Fibroblast of lung (primary cell): ENCODE data around the gene SLC39A7. TPM values are rescaled to one million over a fixed set of nuclear protein-coding genes. Genes with fewer than 3 reads are reported as not detected.

Experiments
- DNase-seq, 2 donors: peaks; one replicate each; pipeline versions ENCODE4 v3.0.0 to v3.0.0-alpha.2; 2010; ENCODE audit warnings: low read depth in 2 of 2
- H2AFZ ChIP-seq: 2 replicates; pipeline ENCODE4 v1.5.1; 2012; ENCODE audit warnings: low read length, control low read depth, inconsistent platforms
- H3K27ac ChIP-seq: 2 replicates; pipeline ENCODE4 v1.5.1; 2011; ENCODE audit warnings: low read length, control low read depth; ENCODE audit not compliant: insufficient read depth
- H3K27me3 ChIP-seq: 2 replicates; pipeline ENCODE4 v1.5.1; 2011; ENCODE audit warnings: mild to moderate bottlenecking, low read length; ENCODE audit not compliant: control insufficient read depth, insufficient read depth
- H3K36me3 ChIP-seq: 2 replicates; pipeline ENCODE4 v1.5.1; 2011; ENCODE audit warnings: low read length; ENCODE audit not compliant: control insufficient read depth, insufficient read depth
- H3K4me1 ChIP-seq: 2 replicates; pipeline ENCODE4 v1.5.1; 2011; ENCODE audit warnings: low read length; ENCODE audit not compliant: control insufficient read depth, insufficient read depth; ENCODE audit errors: extremely low read depth
- H3K4me2 ChIP-seq: 2 replicates; pipeline ENCODE4 v1.5.1; 2011; ENCODE audit warnings: low read length, control low read depth; ENCODE audit not compliant: insufficient read depth; ENCODE audit errors: extremely low read depth
- H3K4me3 ChIP-seq, 4 experiments: fragments of 200-600 bp in 1 of 4; sonication (generic) in 1 of 4; replicated peaks in 1 of 4; 2 replicates each; pipeline ENCODE4 v1.5.1; 2011 to 2016; ENCODE audit warnings: low read length in 4 of 4, low read depth in 3 of 4, mild to moderate bottlenecking in 3 of 4, control low read depth in 2 of 4, inconsistent platforms in 1 of 4, mixed read lengths in 1 of 4; ENCODE audit not compliant: insufficient read depth in 1 of 4; ENCODE audit errors: control extremely low read depth in 1 of 4
- H3K79me2 ChIP-seq: 2 replicates; pipeline ENCODE4 v1.5.1; 2012; ENCODE audit warnings: mild to moderate bottlenecking, low read length, inconsistent platforms; ENCODE audit not compliant: control insufficient read depth, insufficient read depth
- H3K9ac ChIP-seq: 2 replicates; pipeline ENCODE4 v1.5.1; 2011; ENCODE audit warnings: mild to moderate bottlenecking, low read length, control low read depth; ENCODE audit not compliant: insufficient read depth
- H3K9me3 ChIP-seq: 2 replicates; pipeline ENCODE4 v1.5.1; 2012; ENCODE audit warnings: low read depth, low read length; ENCODE audit not compliant: control insufficient read depth, insufficient read depth
- H4K20me1 ChIP-seq: 2 replicates; pipeline ENCODE4 v1.5.1; 2011; ENCODE audit warnings: low read length; ENCODE audit not compliant: control insufficient read depth, insufficient read depth; ENCODE audit errors: extremely low read depth
- EZH2 ChIP-seq: IDR thresholded peaks from 2 replicates; pipeline ENCODE4 v1.5.1; 2012; ENCODE audit warnings: low read length, control low read depth, mild to moderate bottlenecking; ENCODE audit errors: missing control alignments
- polyA plus RNA-seq, 2 donors: library from polyadenylated mRNA; depleted of rRNA in 1 of 2; stranded (reverse) in 1 of 2; unstranded in 1 of 2; fragments of >200 nt; gene quantifications; 2 replicates each; pipeline ENCODE4 v1.2.1, GENCODE V29; 2011 to 2012; ENCODE audit warnings: missing spikeins in 1 of 2
- total RNA-seq: library from RNA; depleted of rRNA; stranded (reverse); fragments of >200 nt; gene quantifications from 2 replicates; pipeline ENCODE4 v1.2.1, GENCODE V29; 2014
- TF ChIP-seq, protein P1 (sequence below), 2 donors: IDR thresholded peaks in 1 of 2; conservative IDR thresholded peaks in 1 of 2; 1 replicate in 1 of 2; 2 replicates in 1 of 2; pipeline ENCODE4 v1.5.1; 2011 to 2012; ENCODE audit warnings: low read length in 2 of 2, control low read depth in 1 of 2, inconsistent platforms in 1 of 2, low read depth in 1 of 2, mild to moderate bottlenecking in 1 of 2

Gene SLC39A7
- total and polyA plus RNA-seq, 2 donors (not counting 1 experiment from before 2014, with no cell fraction given), result 112 to 160 TPM

DNA sequence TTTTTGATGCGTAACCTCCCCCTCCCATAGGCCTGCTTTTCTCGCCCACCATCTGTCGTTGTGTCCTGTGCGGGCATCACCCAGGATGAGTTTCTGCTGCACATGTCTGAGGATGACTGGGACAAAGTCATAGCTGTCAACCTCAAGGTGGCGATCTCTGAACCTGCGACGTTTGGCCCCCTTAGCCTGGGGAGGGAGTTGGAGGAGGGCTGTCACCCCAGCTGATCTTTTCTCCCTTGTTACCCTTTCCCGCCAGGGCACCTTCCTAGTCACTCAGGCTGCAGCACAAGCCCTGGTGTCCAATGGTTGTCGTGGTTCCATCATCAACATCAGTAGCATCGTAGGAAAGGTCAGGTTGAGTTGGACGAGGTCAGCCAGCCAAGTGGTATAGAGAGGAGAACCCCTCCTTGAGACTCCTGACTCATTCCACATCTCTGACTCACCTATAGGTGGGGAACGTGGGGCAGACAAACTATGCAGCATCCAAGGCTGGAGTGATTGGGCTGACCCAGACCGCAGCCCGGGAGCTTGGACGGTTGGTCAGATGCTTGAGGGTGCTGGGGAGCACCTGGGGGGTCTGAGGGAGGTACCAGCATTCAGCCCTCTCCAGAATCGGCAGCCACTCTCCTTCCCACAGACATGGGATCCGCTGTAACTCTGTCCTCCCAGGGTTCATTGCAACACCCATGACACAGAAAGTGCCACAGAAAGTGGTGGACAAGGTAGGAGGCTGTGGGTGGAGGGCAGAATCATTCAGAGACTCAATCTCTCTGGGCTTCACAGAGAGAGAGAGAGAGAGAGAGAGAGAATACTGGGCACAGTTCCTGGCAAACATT is 4.7 kb downstream of the SLC39A7 start:
- no peak overlapping the region for H2AFZ ChIP-seq
- peaks cover 43% of the 10 kb centered on the region for H3K4me1 ChIP-seq
- H3K27me3 ChIP-seq, result no peaks in the 10 kb centered on the region
- no peaks in the 10 kb centered on the region for H4K20me1 ChIP-seq
- peak overlapping the region; percentile 99 for H3K4me2 ChIP-seq
- H3K79me2 ChIP-seq, result peaks cover 31% of the 10 kb centered on the region
- H3K4me3 ChIP-seq, result peak overlapping the region; percentile 61 to 73 (median 64)
- TF ChIP-seq, protein P1, sequence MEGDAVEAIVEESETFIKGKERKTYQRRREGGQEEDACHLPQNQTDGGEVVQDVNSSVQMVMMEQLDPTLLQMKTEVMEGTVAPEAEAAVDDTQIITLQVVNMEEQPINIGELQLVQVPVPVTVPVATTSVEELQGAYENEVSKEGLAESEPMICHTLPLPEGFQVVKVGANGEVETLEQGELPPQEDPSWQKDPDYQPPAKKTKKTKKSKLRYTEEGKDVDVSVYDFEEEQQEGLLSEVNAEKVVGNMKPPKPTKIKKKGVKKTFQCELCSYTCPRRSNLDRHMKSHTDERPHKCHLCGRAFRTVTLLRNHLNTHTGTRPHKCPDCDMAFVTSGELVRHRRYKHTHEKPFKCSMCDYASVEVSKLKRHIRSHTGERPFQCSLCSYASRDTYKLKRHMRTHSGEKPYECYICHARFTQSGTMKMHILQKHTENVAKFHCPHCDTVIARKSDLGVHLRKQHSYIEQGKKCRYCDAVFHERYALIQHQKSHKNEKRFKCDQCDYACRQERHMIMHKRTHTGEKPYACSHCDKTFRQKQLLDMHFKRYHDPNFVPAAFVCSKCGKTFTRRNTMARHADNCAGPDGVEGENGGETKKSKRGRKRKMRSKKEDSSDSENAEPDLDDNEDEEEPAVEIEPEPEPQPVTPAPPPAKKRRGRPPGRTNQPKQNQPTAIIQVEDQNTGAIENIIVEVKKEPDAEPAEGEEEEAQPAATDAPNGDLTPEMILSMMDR (conservative IDR thresholded peaks at IDR 0.05 in 1 of 2, IDR thresholded peaks at IDR 0.05 in 1 of 2; ENCODE audit: low read depth in 1 of 2, low read length in 2 of 2), result no peak
- TF ChIP-seq EZH2, result no peak
- peak overlapping the region; percentile 63 for H3K9ac ChIP-seq
- H3K9me3 ChIP-seq, result no peaks in the 10 kb centered on the region
- peaks cover 22% of the 10 kb centered on the region for H3K36me3 ChIP-seq
- H3K27ac ChIP-seq, result peak overlapping the region; percentile 85
- peak in 1 of 2 donors; percentile 92 for DNase-seq

- peaks cover 43% of the 10 kb centered on the region for H3K4me1 ChIP-seq
- TF ChIP-seq, protein P1 (conservative IDR thresholded peaks at IDR 0.05 in 1 of 2, IDR thresholded peaks at IDR 0.05 in 1 of 2; ENCODE audit: low read depth in 1 of 2, low read length in 2 of 2), result no peak
- TF ChIP-seq EZH2, result no peak
- peak overlapping the region; percentile 85 for H3K27ac ChIP-seq
- no peak overlapping the region for H2AFZ ChIP-seq
- H3K36me3 ChIP-seq, result peaks cover 22% of the 10 kb centered on the region
- no peak overlapping the region for H3K9ac ChIP-seq
- peaks cover 25% of the 10 kb centered on the region for H3K79me2 ChIP-seq
- peak in 1 of 2 donors; percentile 42 for DNase-seq
- no peak overlapping the region for H3K4me2 ChIP-seq
- no peaks in the 10 kb centered on the region for H3K27me3 ChIP-seq
- H3K4me3 ChIP-seq, result no peak overlapping the region
- no peaks in the 10 kb centered on the region for H3K9me3 ChIP-seq
- no peaks in the 10 kb centered on the region for H4K20me1 ChIP-seq
These were observed 5.6 kb downstream of the SLC39A7 start for GRCh38 chr6:33206027-33206863.

- TF ChIP-seq EZH2, result no peak
- TF ChIP-seq, protein P1 (conservative IDR thresholded peaks at IDR 0.05 in 1 of 2, IDR thresholded peaks at IDR 0.05 in 1 of 2; ENCODE audit: low read depth in 1 of 2, low read length in 2 of 2), result no peak
- peaks cover 39% of the 10 kb centered on the region for H3K4me1 ChIP-seq
- H4K20me1 ChIP-seq, result no peaks in the 10 kb centered on the region
- peak overlapping the region; percentile 86 to 96 (median 93) for H3K4me3 ChIP-seq
- H3K27me3 ChIP-seq, result no peaks in the 10 kb centered on the region
- peak overlapping the region; percentile 97 for H3K9ac ChIP-seq
- DNase-seq, result peak in 1 of 2 donors; percentile 63
- peaks cover 18% of the 10 kb centered on the region for H3K79me2 ChIP-seq
- H3K36me3 ChIP-seq, result peaks cover 24% of the 10 kb centered on the region
- no peaks in the 10 kb centered on the region for H3K9me3 ChIP-seq
- peak overlapping the region; percentile 98 for H3K4me2 ChIP-seq
- no peak overlapping the region for H2AFZ ChIP-seq
- H3K27ac ChIP-seq, result peak overlapping the region; percentile 96
These were observed 6.3 kb downstream of the SLC39A7 start for GRCh38 chr6:33206864-33207551.
